Activated T-helper 17 cell treated with anti-CD3 and anti-CD28 coated beads, Interleukin-2, amount 50 U/mL, for 72 hours (primary cell): ENCODE measurements around the gene MAP3K8. TPM values are rescaled to one million over a fixed set of nuclear protein-coding genes. Genes with fewer than 3 reads are reported as not detected.

Experiments
- ATAC-seq: fragments of 150-1000 bp; cut with Tn5 transposase; replicated peaks from 2 replicates; pipeline ENCODE4 v1.10.0; 2021; ENCODE audit warnings: mild to moderate bottlenecking, moderate library complexity
- H3K27ac Mint-ChIP-seq: one replicate; pipeline ENCODE4 v1.8.0; 2022; ENCODE audit warnings: mixed read lengths
- H3K27me3 Mint-ChIP-seq: one replicate; pipeline ENCODE4 v1.8.0; 2022; ENCODE audit warnings: mixed read lengths
- H3K36me3 Mint-ChIP-seq: one replicate; pipeline ENCODE4 v1.8.0; 2022; ENCODE audit warnings: low read depth, mild to moderate bottlenecking, mixed read lengths
- H3K4me1 Mint-ChIP-seq: one replicate; pipeline ENCODE4 v1.8.0; 2022; ENCODE audit warnings: mixed read lengths
- H3K4me3 Mint-ChIP-seq: one replicate; pipeline ENCODE4 v1.8.0; 2022; ENCODE audit warnings: mild to moderate bottlenecking, mixed read lengths
- H3K9me3 Mint-ChIP-seq: one replicate; pipeline ENCODE4 v1.8.0; 2022; ENCODE audit warnings: mixed read lengths
- total RNA-seq, 2 donors: library from RNA; stranded (reverse); gene quantifications; one replicate each; pipeline ENCODE4 v1.2.3, GENCODE V29; 2022

Gene MAP3K8
- 10 to 100 TPM; 33.7 to 58.6 TPM for total RNA-seq

GRCh38 chr10:30433730-30434272 lies at the start of gene MAP3K8:
Gene MAP3K8 (plus strand): TSS chr10:30434184. CDS start chr10:30438939, 4,755 bp downstream.
- peak within 1 kb of the TSS; percentile 95 for H3K27ac Mint-ChIP-seq
- peaks cover 50% of the 10 kb centered on the region for H3K36me3 Mint-ChIP-seq
- H3K4me1 Mint-ChIP-seq: peaks cover 20% of the 10 kb centered on the region
- H3K27me3 Mint-ChIP-seq: no peaks in the 10 kb centered on the region
- ATAC-seq: peak; percentile 74
- H3K9me3 Mint-ChIP-seq: no peaks in the 10 kb centered on the region
- H3K4me3 Mint-ChIP-seq: peak within 1 kb of the TSS; percentile 78

- no peak for ATAC-seq
- peaks cover 26% of the 10 kb centered on the region for H3K27me3 Mint-ChIP-seq
- H3K4me3 Mint-ChIP-seq: no peak overlapping the region
- no peak overlapping the region for H3K27ac Mint-ChIP-seq
- H3K36me3 Mint-ChIP-seq: no peaks in the 10 kb centered on the region
- no peaks in the 10 kb centered on the region for H3K9me3 Mint-ChIP-seq
- H3K4me1 Mint-ChIP-seq: no peaks in the 10 kb centered on the region
Measured at GRCh38 chr10:30384701-30385201, 49.2 kb upstream of the MAP3K8 start.

- Mint-ChIP-seq H3K27ac (no peak overlapping the region), H3K36me3 (no peaks in the 10 kb centered on the region), H3K4me1 (no peaks in the 10 kb centered on the region), H3K9me3 (no peaks in the 10 kb centered on the region), H3K4me3 (no peak overlapping the region), H3K27me3 (peaks cover 30% of the 10 kb centered on the region)
- no peak for ATAC-seq
Measured at GRCh38 chr10:30386801-30387588, 47.0 kb upstream of the MAP3K8 start.

DNA sequence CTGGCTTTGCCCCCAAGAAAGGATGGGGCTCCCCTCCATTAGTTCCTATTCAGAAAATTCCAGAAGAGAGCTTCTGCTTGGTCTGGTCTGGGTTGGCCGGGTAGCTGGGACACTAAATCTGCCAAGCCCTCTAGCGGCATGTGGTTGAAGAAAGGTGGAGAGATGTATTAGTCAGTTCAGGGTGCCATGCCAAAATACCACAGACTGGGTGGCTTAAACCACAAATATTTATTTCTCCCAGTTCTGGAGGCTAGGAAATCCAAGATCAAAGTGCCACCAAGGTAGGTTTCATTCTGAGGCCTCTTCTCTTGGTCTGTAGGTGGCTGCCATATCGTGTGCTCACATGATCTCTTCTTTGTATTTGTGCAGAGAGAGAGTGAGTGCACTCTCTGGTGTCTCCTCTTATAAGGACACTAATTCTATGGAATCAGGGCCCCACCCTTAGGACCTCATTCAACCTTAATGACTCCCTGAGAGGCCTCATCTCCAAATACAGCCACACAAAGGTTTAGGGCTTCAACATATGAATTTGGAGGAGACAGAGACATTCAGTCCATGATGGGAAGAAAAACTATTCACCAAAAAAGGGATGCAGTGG lies 46.2 kb upstream of the MAP3K8 start:
- Mint-ChIP-seq H3K4me1 (peaks cover 3% of the 10 kb centered on the region), H3K27me3 (peaks cover 33% of the 10 kb centered on the region), H3K27ac (no peak overlapping the region), H3K36me3 (no peaks in the 10 kb centered on the region), H3K9me3 (no peaks in the 10 kb centered on the region), H3K4me3 (no peak overlapping the region)
- no peak for ATAC-seq

- H3K36me3 Mint-ChIP-seq: no peaks in the 10 kb centered on the region
- H3K4me3 Mint-ChIP-seq: no peak overlapping the region
- H3K27me3 Mint-ChIP-seq: peaks cover 37% of the 10 kb centered on the region
- no peak overlapping the region for H3K27ac Mint-ChIP-seq
- peaks cover 3% of the 10 kb centered on the region for H3K4me1 Mint-ChIP-seq
- no peak for ATAC-seq
- H3K9me3 Mint-ChIP-seq: no peaks in the 10 kb centered on the region
Measured at GRCh38 chr10:30389543-30389942, 44.4 kb upstream of the MAP3K8 start.

DNA sequence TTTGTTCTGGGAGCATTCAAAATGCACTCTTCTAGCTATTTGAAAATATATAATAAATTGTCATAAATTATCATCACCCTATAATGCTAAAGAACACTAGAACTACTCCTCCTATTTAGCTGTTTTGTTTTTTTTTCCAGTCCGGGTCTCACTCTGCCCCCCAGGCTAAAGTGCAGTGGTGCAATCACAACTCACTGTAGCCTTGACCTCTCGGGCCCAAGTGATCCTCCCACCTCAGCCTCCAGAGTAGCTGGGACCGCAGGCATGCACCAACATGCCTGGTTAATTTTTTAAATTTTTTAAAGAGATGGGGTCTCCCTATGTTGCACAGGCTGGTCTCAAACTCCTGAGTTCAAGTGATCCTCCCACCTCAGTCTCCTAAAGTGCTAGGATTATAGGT lies 43.8 kb upstream of the MAP3K8 start:
- Mint-ChIP-seq H3K9me3 (no peaks in the 10 kb centered on the region), H3K4me1 (peaks cover 3% of the 10 kb centered on the region), H3K27ac (no peak overlapping the region), H3K27me3 (peaks cover 38% of the 10 kb centered on the region), H3K4me3 (no peak overlapping the region), H3K36me3 (no peaks in the 10 kb centered on the region)
- no peak for ATAC-seq

DNA sequence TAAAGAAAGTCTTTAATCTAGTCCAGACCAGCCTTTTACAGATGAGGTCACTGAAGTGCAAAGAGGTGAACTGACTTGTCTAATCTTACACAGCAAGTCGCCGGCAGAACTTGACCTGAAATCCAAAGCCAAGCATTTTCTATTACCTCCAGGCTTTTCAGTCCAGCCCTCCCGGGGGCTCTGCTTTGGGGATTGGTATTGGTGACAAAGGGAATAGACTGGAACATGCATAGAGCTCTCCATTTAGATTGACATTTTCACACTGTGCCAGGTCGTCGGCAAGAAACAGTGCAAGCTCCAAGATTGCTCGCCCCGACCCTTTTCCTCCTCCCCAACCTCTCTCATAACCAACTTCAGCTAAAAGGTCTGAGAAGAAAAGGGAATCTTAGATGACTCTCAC lies 42.7 kb upstream of the MAP3K8 start:
- Mint-ChIP-seq H3K27me3 (peaks cover 41% of the 10 kb centered on the region), H3K36me3 (no peaks in the 10 kb centered on the region), H3K4me3 (no peak overlapping the region), H3K9me3 (no peaks in the 10 kb centered on the region), H3K27ac (no peak overlapping the region), H3K4me1 (peaks cover 3% of the 10 kb centered on the region)
- no peak for ATAC-seq

DNA sequence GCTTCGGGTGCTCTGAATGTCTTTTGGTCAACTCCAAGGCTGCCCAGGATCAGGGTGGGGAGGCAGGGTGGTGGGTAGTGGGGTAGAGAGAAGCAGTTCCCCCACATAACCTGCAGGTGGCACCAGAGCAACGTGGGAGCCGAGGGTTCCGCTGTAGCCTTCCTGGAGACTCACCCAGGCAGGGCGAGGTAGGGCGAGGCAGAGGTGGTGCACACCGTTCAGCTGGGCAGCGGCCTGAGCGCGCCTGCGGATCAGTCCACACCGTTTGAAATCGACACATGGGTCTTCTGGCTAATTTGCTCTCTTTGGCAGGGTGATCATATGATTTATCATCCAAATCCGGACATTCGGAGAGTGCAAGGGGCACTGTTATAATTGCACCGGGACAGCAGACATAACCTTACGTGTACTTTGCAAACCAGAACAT lies 41.4 kb upstream of the MAP3K8 start:
- H3K36me3 Mint-ChIP-seq: no peaks in the 10 kb centered on the region
- H3K27ac Mint-ChIP-seq: no peak overlapping the region
- peaks cover 30% of the 10 kb centered on the region for H3K27me3 Mint-ChIP-seq
- ATAC-seq: peak; percentile 100
- H3K9me3 Mint-ChIP-seq: no peaks in the 10 kb centered on the region
- H3K4me1 Mint-ChIP-seq: peaks cover 3% of the 10 kb centered on the region
- no peak overlapping the region for H3K4me3 Mint-ChIP-seq

GRCh38 chr10:30396293-30396692 lies 37.7 kb upstream of the MAP3K8 start:
- H3K36me3 Mint-ChIP-seq: no peaks in the 10 kb centered on the region
- H3K27ac Mint-ChIP-seq: no peak overlapping the region
- H3K27me3 Mint-ChIP-seq: peaks cover 17% of the 10 kb centered on the region
- no peak overlapping the region for H3K4me3 Mint-ChIP-seq
- no peaks in the 10 kb centered on the region for H3K9me3 Mint-ChIP-seq
- no peak for ATAC-seq
- H3K4me1 Mint-ChIP-seq: peaks cover 19% of the 10 kb centered on the region

DNA sequence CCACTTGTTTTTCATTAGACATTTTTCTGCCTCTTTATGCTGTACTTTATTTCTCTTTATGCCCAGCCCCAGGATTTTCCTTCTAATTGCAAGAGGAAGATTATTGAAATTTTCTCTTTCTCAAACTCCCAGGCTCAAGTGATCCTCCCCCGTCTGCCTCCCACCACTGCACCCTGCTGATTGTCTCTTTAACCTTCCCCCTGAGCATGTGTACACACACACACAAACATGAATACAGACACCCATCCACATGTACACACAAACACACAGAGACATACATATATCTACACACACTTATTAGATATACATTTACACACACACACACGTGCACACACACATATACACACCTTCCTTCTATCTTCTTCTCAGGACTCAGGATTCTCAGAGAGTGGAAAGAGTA lies 37.3 kb upstream of the MAP3K8 start:
- H3K27ac Mint-ChIP-seq: no peak overlapping the region
- peaks cover 16% of the 10 kb centered on the region for H3K27me3 Mint-ChIP-seq
- no peak overlapping the region for H3K4me3 Mint-ChIP-seq
- no peaks in the 10 kb centered on the region for H3K36me3 Mint-ChIP-seq
- no peak for ATAC-seq
- H3K4me1 Mint-ChIP-seq: peaks cover 19% of the 10 kb centered on the region
- H3K9me3 Mint-ChIP-seq: no peaks in the 10 kb centered on the region

DNA sequence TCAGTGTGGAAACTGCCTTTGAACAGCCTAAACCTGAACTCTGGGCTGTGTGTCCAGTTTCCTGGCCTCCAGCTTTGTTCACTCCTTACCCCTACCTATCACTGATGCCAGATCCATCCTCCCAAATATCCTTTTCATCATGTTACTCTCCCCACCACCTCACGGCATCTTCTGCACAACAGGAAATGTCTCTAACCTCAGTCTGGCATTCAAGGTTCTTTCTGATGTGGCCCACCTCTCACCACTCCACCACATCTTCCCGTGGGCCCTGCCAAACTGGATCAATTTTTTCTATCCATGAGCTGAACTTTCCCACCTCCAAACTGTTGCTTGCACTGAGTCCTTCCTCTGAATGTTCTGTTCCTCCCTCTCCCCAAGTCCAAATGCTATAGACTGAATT lies 35.8 kb upstream of the MAP3K8 start:
- H3K4me1 Mint-ChIP-seq: peaks cover 15% of the 10 kb centered on the region
- no peaks in the 10 kb centered on the region for H3K36me3 Mint-ChIP-seq
- peaks cover 13% of the 10 kb centered on the region for H3K27me3 Mint-ChIP-seq
- ATAC-seq: peak; percentile 44
- peak overlapping the region; percentile 8 for H3K4me3 Mint-ChIP-seq
- no peak overlapping the region for H3K27ac Mint-ChIP-seq
- H3K9me3 Mint-ChIP-seq: no peaks in the 10 kb centered on the region

DNA sequence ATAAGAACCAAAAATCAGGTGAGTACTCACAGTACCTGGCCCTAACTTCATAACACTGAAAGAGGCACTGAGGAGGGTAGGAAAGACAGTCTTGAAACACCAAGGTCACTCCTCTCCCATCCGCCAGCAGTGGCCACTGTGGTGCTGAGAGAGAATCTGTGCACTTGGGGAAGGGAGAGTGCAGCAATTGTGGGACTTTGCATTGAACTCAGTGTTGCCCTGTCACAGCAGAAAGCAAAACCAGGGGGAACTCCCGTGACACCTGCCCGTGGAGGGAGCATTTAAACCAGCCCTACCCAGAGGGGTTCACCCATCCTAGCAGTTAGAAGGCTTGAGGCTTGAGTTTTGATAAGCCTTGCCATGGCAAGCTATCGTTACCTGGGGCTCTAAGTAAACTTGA lies 35.2 kb upstream of the MAP3K8 start:
- H3K4me1 Mint-ChIP-seq: peaks cover 15% of the 10 kb centered on the region
- H3K36me3 Mint-ChIP-seq: no peaks in the 10 kb centered on the region
- H3K27me3 Mint-ChIP-seq: peaks cover 9% of the 10 kb centered on the region
- H3K9me3 Mint-ChIP-seq: no peaks in the 10 kb centered on the region
- H3K4me3 Mint-ChIP-seq: peak overlapping the region; percentile 8
- H3K27ac Mint-ChIP-seq: no peak overlapping the region
- ATAC-seq: peak; percentile 19

- Mint-ChIP-seq H3K4me1 (peaks cover 9% of the 10 kb centered on the region), H3K9me3 (no peaks in the 10 kb centered on the region), H3K27me3 (peaks cover 3% of the 10 kb centered on the region), H3K36me3 (no peaks in the 10 kb centered on the region), H3K4me3 (no peak overlapping the region), H3K27ac (no peak overlapping the region)
- no peak for ATAC-seq
Measured at GRCh38 chr10:30403494-30403893, 30.5 kb upstream of the MAP3K8 start.

- Mint-ChIP-seq H3K27ac (no peak overlapping the region), H3K9me3 (no peaks in the 10 kb centered on the region), H3K36me3 (no peaks in the 10 kb centered on the region), H3K4me1 (peaks cover 7% of the 10 kb centered on the region), H3K4me3 (no peak overlapping the region), H3K27me3 (peaks cover 3% of the 10 kb centered on the region)
- ATAC-seq: no peak
Measured at GRCh38 chr10:30404540-30404939, 29.4 kb upstream of the MAP3K8 start.

DNA sequence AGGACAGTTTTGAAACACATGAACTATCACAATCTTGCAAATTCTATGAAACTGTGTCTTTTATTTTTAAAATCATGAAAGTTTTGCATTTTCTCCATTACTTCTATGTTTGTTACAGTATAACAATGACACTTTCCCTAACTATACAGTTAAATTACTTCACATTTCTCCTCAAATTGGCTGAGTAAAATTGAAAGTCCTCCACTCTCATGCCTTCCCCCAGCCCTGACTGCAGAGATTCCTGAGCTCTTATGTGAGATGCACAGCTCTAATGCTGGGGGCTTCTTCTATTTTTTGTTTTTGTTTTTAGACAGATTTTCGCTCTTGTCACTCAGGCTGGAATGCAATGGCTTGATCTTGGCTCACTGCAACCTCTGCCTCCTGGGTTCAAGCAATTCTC lies 22.7 kb upstream of the MAP3K8 start:
- Mint-ChIP-seq H3K9me3 (no peaks in the 10 kb centered on the region), H3K27me3 (no peaks in the 10 kb centered on the region), H3K4me1 (no peaks in the 10 kb centered on the region), H3K36me3 (no peaks in the 10 kb centered on the region), H3K4me3 (no peak overlapping the region), H3K27ac (no peak overlapping the region)
- no peak for ATAC-seq
